IPS DF 6.9 (cell line): ENCODE results near the gene EVPL.

Source experiments
- DNase-seq: peaks from one replicate; pipeline ENCODE4 v3.0.0-alpha.2; 2013; ENCODE audit warnings: low read depth, low spot score
- H3K27ac ChIP-seq: one replicate; pipeline ENCODE4 v1.5.1; 2013; ENCODE audit warnings: low read length, control low read depth
- H3K27me3 ChIP-seq: 2 replicates; pipeline ENCODE4 v1.6.1; 2013; ENCODE audit warnings: mild to moderate bottlenecking, low read length; ENCODE audit not compliant: control insufficient read depth, insufficient read depth
- H3K36me3 ChIP-seq: 2 replicates; pipeline ENCODE4 v1.6.1; 2013; ENCODE audit warnings: low read length; ENCODE audit not compliant: control insufficient read depth, insufficient read depth
- H3K4me1 ChIP-seq: 2 replicates; pipeline ENCODE4 v1.6.1; 2013; ENCODE audit warnings: low read length; ENCODE audit not compliant: control insufficient read depth, insufficient read depth
- H3K4me3 ChIP-seq: 2 replicates; pipeline ENCODE4 v1.5.1; 2013; ENCODE audit warnings: mild to moderate bottlenecking, low read length
- H3K9me3 ChIP-seq: 2 replicates; pipeline ENCODE4 v1.6.1; 2013; ENCODE audit warnings: low read length, inconsistent platforms; ENCODE audit not compliant: control insufficient read depth, insufficient read depth
- WGBS: extraction: QIAGEN DNeasy Blood & Tissue Kit; methylation state at CpG from one replicate; pipeline ENCODE4 v1.1.7; 2013; ENCODE audit warnings: mixed read lengths, missing lambda C conversion rate; ENCODE audit not compliant: insufficient read length, insufficient coverage; 5-methylcytosine and 5-hydroxymethylcytosine counted together

EVPL gene

GRCh38 chr17:76017481-76018339 is 9.4 kb downstream of the EVPL start:
- no peaks in the 10 kb centered on the region for H3K36me3 ChIP-seq
- no peaks in the 10 kb centered on the region; the same call in 1 of the 2 replicates for H3K4me1 ChIP-seq
- no peak overlapping the region for H3K4me3 ChIP-seq
- no CpG with 5 or more reads among the region's 21 CpGs for WGBS
- no peaks in the 10 kb centered on the region for H3K9me3 ChIP-seq
- DNase-seq = no peak
- no peak overlapping the region for H3K27ac ChIP-seq
- H3K27me3 ChIP-seq = no peaks in the 10 kb centered on the region

GRCh38 chr17:76014925-76015261 is 12.2 kb downstream of the EVPL start:
- no peaks in the 10 kb centered on the region for H3K27me3 ChIP-seq
- H3K4me3 ChIP-seq = no peak overlapping the region
- H3K36me3 ChIP-seq = no peaks in the 10 kb centered on the region; the same call in 1 of the 2 replicates
- H3K27ac ChIP-seq = no peak overlapping the region
- H3K4me1 ChIP-seq = no peaks in the 10 kb centered on the region; the same call in 1 of the 2 replicates
- no CpG with 5 or more reads among the region's 26 CpGs for WGBS
- no peaks in the 10 kb centered on the region for H3K9me3 ChIP-seq
- no peak for DNase-seq

GRCh38 chr17:76014100-76014924 is 12.8 kb downstream of the EVPL start:
- Histone ChIP-seq H3K9me3 (no peaks in the 10 kb centered on the region), H3K27me3 (no peaks in the 10 kb centered on the region), H3K36me3 (no peaks in the 10 kb centered on the region; the same call in 1 of the 2 replicates), H3K4me1 (no peaks in the 10 kb centered on the region; the same call in 1 of the 2 replicates), H3K4me3 (no peak overlapping the region), H3K27ac (no peak overlapping the region)
- WGBS = no CpG with 5 or more reads among the region's 19 CpGs
- no peak for DNase-seq

GRCh38 chr17:76013377-76013932 is 13.7 kb downstream of the EVPL start:
- Histone ChIP-seq H3K4me1 (no peaks in the 10 kb centered on the region; the same call in 1 of the 2 replicates), H3K4me3 (no peak overlapping the region), H3K27me3 (no peaks in the 10 kb centered on the region), H3K27ac (no peak overlapping the region), H3K9me3 (no peaks in the 10 kb centered on the region), H3K36me3 (no peaks in the 10 kb centered on the region; the same call in 1 of the 2 replicates)
- no peak for DNase-seq
- WGBS = no CpG with 5 or more reads among the region's 15 CpGs

GRCh38 chr17:76011951-76012350 is 15.2 kb downstream of the EVPL start:
- no peak for DNase-seq
- Histone ChIP-seq H3K9me3 (no peaks in the 10 kb centered on the region), H3K4me3 (no peak overlapping the region), H3K4me1 (no peaks in the 10 kb centered on the region; the same call in 1 of the 2 replicates), H3K27me3 (no peaks in the 10 kb centered on the region), H3K36me3 (no peaks in the 10 kb centered on the region; the same call in 1 of the 2 replicates), H3K27ac (no peak overlapping the region)
- WGBS = no CpG with 5 or more reads among the region's 5 CpGs

- H3K27ac ChIP-seq = no peak overlapping the region
- H3K4me1 ChIP-seq = no peaks in the 10 kb centered on the region; the same call in 1 of the 2 replicates
- no peak for DNase-seq
- WGBS = no CpG with 5 or more reads among the region's 21 CpGs
- H3K36me3 ChIP-seq = no peaks in the 10 kb centered on the region; the same call in 1 of the 2 replicates
- no peaks in the 10 kb centered on the region for H3K27me3 ChIP-seq
- H3K4me3 ChIP-seq = no peak overlapping the region
- H3K9me3 ChIP-seq = no peaks in the 10 kb centered on the region
These were observed 17.0 kb downstream of the EVPL start for GRCh38 chr17:76009969-76010661.

GRCh38 chr17:76009447-76009846 is 17.7 kb downstream of the EVPL start:
- H3K4me3 ChIP-seq = no peak overlapping the region
- H3K36me3 ChIP-seq = no peaks in the 10 kb centered on the region; the same call in 1 of the 2 replicates
- no peaks in the 10 kb centered on the region for H3K4me1 ChIP-seq
- no CpG with 5 or more reads among the region's 20 CpGs for WGBS
- no peaks in the 10 kb centered on the region for H3K9me3 ChIP-seq
- DNase-seq = no peak
- H3K27me3 ChIP-seq = no peaks in the 10 kb centered on the region
- no peak overlapping the region for H3K27ac ChIP-seq

- no peaks in the 10 kb centered on the region for H3K4me1 ChIP-seq
- no peaks in the 10 kb centered on the region for H3K9me3 ChIP-seq
- no CpG with 5 or more reads among the region's 56 CpGs for WGBS
- no peak overlapping the region for H3K27ac ChIP-seq
- H3K4me3 ChIP-seq = no peak overlapping the region
- no peaks in the 10 kb centered on the region for H3K27me3 ChIP-seq
- no peak for DNase-seq
- no peaks in the 10 kb centered on the region; the same call in 1 of the 2 replicates for H3K36me3 ChIP-seq
These were observed 18.3 kb downstream of the EVPL start for GRCh38 chr17:76008630-76009425.

- no CpG with 5 or more reads among the region's 36 CpGs for WGBS
- Histone ChIP-seq H3K9me3 (no peaks in the 10 kb centered on the region), H3K4me1 (no peaks in the 10 kb centered on the region), H3K4me3 (no peak overlapping the region), H3K36me3 (no peaks in the 10 kb centered on the region; the same call in 1 of the 2 replicates), H3K27ac (no peak overlapping the region), H3K27me3 (no peaks in the 10 kb centered on the region)
- DNase-seq = no peak
These were observed 18.9 kb downstream of the EVPL start for GRCh38 chr17:76008208-76008607.
